HEK293 (cell line): Measurements from ENCODE around the gene AURKB.

ENCODE experiments used
- ATF2 ChIP-seq: fragments of 450-650 bp; formaldehyde crosslinking; IDR thresholded peaks from 2 replicates; pipeline ENCODE4 v1.5.1; 2016; ENCODE audit warnings: missing biosample characterization, missing genetic modification characterization, low read depth
- KLF17 ChIP-seq: fragments of 450-650 bp; formaldehyde crosslinking; IDR thresholded peaks from 2 replicates; pipeline ENCODE4 v1.5.1; 2016; ENCODE audit warnings: missing biosample characterization, missing genetic modification characterization
- SCRT2 ChIP-seq: fragments of 450-650 bp; formaldehyde crosslinking; IDR thresholded peaks from 2 replicates; pipeline ENCODE4 v1.5.1; 2016; ENCODE audit warnings: missing biosample characterization, missing genetic modification characterization
- SP2 ChIP-seq: fragments of 450-650 bp; formaldehyde crosslinking; IDR thresholded peaks from 2 replicates; pipeline ENCODE4 v1.5.1; 2016; ENCODE audit warnings: missing biosample characterization, missing genetic modification characterization
- ZBTB26 ChIP-seq: fragments of 450-650 bp; formaldehyde crosslinking; optimal IDR thresholded peaks from 2 replicates; pipeline ENCODE3; 2016; ENCODE audit warnings: missing biosample characterization, mild to moderate bottlenecking, missing genetic modification characterization
- ZNF112 ChIP-seq: fragments of 450-650 bp; formaldehyde crosslinking; IDR thresholded peaks from 2 replicates; pipeline ENCODE4 v1.5.0; 2017; ENCODE audit warnings: missing biosample characterization, missing genetic modification characterization
- ZNF121 ChIP-seq: fragments of 450-650 bp; formaldehyde crosslinking; IDR thresholded peaks from 2 replicates; pipeline ENCODE4 v1.5.1; 2016; ENCODE audit warnings: missing biosample characterization, missing genetic modification characterization
- ZNF157 ChIP-seq: fragments of 450-650 bp; formaldehyde crosslinking; IDR thresholded peaks from 2 replicates; pipeline ENCODE4 v1.5.1; 2016; ENCODE audit warnings: missing biosample characterization, missing genetic modification characterization
- ZNF169 ChIP-seq: fragments of 450-650 bp; formaldehyde crosslinking; IDR thresholded peaks from 2 replicates; pipeline ENCODE4 v1.5.1; 2016; ENCODE audit warnings: missing biosample characterization, missing genetic modification characterization
- ZNF19 ChIP-seq: fragments of 450-650 bp; formaldehyde crosslinking; IDR thresholded peaks from 2 replicates; pipeline ENCODE4; 2016; ENCODE audit warnings: missing biosample characterization, missing genetic modification characterization, low read depth
- ZNF354C ChIP-seq: fragments of 450-650 bp; formaldehyde crosslinking; IDR thresholded peaks from 2 replicates; pipeline ENCODE4 v1.5.1; 2016; ENCODE audit warnings: missing biosample characterization, missing genetic modification characterization, low read depth, borderline replicate concordance
- ZNF37A ChIP-seq: fragments of 450-650 bp; IDR thresholded peaks from 2 replicates; pipeline ENCODE4 v1.5.1; 2018; ENCODE audit warnings: missing biosample characterization, missing genetic modification characterization
- ZNF585B ChIP-seq: fragments of 450-650 bp; formaldehyde crosslinking; IDR thresholded peaks from 2 replicates; pipeline ENCODE4 v1.5.1; 2016; ENCODE audit warnings: missing biosample characterization, missing genetic modification characterization
- ZNF610 ChIP-seq: fragments of 450-650 bp; formaldehyde crosslinking; IDR thresholded peaks from 2 replicates; pipeline ENCODE4 v1.5.1; 2016; ENCODE audit warnings: missing biosample characterization, missing genetic modification characterization, borderline replicate concordance
- ZNF654 ChIP-seq: fragments of 450-650 bp; formaldehyde crosslinking; IDR thresholded peaks from 2 replicates; pipeline ENCODE4 v1.5.1; 2016; ENCODE audit warnings: low read depth, missing biosample characterization, missing genetic modification characterization
- ZNF791 ChIP-seq: fragments of 450-650 bp; formaldehyde crosslinking; IDR thresholded peaks from 2 replicates; pipeline ENCODE4 v1.5.1; 2016; ENCODE audit warnings: missing biosample characterization, missing genetic modification characterization
- TF ChIP-seq, protein P1 (sequence below): fragments of 450-650 bp; formaldehyde crosslinking; IDR thresholded peaks from 2 replicates; pipeline ENCODE4 v1.5.1; 2016; ENCODE audit warnings: missing biosample characterization, missing genetic modification characterization
- TF ChIP-seq, protein P2 (sequence below): fragments of 450-650 bp; formaldehyde crosslinking; IDR thresholded peaks from 2 replicates; pipeline ENCODE4 v1.5.1; 2016; ENCODE audit warnings: missing biosample characterization, missing genetic modification characterization
- TF ChIP-seq, protein P3 (sequence below): fragments of 450-650 bp; formaldehyde crosslinking; IDR thresholded peaks from 2 replicates; pipeline ENCODE4 v1.5.1; 2017; ENCODE audit warnings: missing biosample characterization, mild to moderate bottlenecking, missing genetic modification characterization, moderate library complexity
- TF ChIP-seq, protein P4 (sequence below): fragments of 450-650 bp; formaldehyde crosslinking; IDR thresholded peaks from 2 replicates; pipeline ENCODE4 v1.5.1; 2016; ENCODE audit warnings: missing biosample characterization, missing genetic modification characterization, borderline replicate concordance
- TF ChIP-seq, protein P5 (sequence below): fragments of 450-650 bp; formaldehyde crosslinking; IDR thresholded peaks from 2 replicates; pipeline ENCODE4 v1.5.1; 2016; ENCODE audit warnings: missing biosample characterization, missing genetic modification characterization, low read depth

The AURKB gene

DNA sequence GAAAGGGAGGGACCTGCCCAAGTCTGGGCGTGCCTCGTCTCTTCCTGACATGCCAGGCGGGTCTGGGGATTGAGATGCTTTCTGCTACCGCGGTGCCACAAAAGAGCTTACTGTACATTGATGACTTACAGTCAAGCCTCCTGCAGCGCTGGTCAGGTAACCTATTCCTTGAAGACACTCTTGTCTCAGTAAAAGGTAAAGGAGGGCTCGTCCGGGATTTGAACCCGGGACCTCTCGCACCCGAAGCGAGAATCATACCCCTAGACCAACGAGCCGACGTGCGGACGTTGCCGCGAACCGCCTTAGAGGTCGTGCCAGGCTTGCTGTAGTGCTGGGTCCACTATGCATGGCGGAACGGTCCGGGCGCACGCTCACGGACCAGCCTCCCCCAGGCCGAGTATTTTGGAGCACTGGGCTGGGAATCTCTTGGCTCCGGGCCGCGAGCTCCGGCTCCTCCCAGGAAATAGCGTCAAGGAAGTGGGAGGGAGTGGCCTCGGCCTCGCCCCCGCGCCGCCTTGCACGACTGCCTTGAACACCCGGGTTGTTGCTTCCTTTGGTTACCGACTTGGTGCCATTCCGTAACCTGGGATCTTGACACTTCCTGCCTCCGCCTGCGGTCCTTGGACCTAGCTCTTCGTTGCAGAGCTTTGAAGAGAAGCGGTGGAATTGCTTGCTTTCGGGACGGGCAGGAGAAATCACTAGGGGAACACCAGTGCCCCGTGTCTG, 12.4 kb upstream of the AURKB start (continued):
- TF ChIP-seq, protein P1, sequence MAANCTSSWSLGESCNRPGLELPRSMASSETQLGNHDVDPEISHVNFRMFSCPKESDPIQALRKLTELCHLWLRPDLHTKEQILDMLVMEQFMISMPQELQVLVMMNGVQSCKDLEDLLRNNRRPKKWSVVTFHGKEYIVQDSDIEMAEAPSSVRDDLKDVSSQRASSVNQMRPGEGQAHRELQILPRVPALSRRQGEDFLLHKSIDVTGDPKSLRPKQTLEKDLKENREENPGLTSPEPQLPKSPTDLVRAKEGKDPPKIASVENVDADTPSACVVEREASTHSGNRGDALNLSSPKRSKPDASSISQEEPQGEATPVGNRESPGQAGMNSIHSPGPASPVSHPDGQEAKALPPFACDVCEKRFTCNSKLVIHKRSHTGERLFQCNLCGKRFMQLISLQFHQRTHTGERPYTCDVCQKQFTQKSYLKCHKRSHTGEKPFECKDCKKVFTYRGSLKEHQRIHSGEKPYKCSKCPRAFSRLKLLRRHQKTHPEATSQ (tag by site-specific recombination): peak; percentile 84
- TF ChIP-seq, protein P2, sequence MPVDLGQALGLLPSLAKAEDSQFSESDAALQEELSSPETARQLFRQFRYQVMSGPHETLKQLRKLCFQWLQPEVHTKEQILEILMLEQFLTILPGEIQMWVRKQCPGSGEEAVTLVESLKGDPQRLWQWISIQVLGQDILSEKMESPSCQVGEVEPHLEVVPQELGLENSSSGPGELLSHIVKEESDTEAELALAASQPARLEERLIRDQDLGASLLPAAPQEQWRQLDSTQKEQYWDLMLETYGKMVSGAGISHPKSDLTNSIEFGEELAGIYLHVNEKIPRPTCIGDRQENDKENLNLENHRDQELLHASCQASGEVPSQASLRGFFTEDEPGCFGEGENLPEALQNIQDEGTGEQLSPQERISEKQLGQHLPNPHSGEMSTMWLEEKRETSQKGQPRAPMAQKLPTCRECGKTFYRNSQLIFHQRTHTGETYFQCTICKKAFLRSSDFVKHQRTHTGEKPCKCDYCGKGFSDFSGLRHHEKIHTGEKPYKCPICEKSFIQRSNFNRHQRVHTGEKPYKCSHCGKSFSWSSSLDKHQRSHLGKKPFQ: peak; percentile 37; the same call in 1 of the 2 replicates
- TF ChIP-seq ZNF585B (tag by site-specific recombination): no peak
- peak; percentile 81 for TF ChIP-seq ZBTB26 (tag by site-specific recombination)
- TF ChIP-seq ZNF112 (tag by site-specific recombination): no peak
- TF ChIP-seq SCRT2 (tag by site-specific recombination): peak; percentile 86
- no peak for TF ChIP-seq ZNF19 (tag by site-specific recombination)
- TF ChIP-seq ZNF354C (tag by site-specific recombination): no peak
- TF ChIP-seq SP2 (tag by site-specific recombination): peak; percentile 86
- TF ChIP-seq, protein P3, sequence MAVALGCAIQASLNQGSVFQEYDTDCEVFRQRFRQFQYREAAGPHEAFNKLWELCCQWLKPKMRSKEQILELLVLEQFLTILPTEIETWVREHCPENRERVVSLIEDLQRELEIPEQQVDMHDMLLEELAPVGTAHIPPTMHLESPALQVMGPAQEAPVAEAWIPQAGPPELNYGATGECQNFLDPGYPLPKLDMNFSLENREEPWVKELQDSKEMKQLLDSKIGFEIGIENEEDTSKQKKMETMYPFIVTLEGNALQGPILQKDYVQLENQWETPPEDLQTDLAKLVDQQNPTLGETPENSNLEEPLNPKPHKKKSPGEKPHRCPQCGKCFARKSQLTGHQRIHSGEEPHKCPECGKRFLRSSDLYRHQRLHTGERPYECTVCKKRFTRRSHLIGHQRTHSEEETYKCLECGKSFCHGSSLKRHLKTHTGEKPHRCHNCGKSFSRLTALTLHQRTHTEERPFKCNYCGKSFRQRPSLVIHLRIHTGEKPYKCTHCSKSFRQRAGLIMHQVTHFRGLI (tag by site-specific recombination): peak; percentile 43; the same call in 1 of the 2 replicates
- TF ChIP-seq ZNF157 (tag by site-specific recombination): no peak
- TF ChIP-seq ATF2: no peak; the same call in 1 of the 2 replicates
- no peak for TF ChIP-seq ZNF791
- TF ChIP-seq, protein P4, sequence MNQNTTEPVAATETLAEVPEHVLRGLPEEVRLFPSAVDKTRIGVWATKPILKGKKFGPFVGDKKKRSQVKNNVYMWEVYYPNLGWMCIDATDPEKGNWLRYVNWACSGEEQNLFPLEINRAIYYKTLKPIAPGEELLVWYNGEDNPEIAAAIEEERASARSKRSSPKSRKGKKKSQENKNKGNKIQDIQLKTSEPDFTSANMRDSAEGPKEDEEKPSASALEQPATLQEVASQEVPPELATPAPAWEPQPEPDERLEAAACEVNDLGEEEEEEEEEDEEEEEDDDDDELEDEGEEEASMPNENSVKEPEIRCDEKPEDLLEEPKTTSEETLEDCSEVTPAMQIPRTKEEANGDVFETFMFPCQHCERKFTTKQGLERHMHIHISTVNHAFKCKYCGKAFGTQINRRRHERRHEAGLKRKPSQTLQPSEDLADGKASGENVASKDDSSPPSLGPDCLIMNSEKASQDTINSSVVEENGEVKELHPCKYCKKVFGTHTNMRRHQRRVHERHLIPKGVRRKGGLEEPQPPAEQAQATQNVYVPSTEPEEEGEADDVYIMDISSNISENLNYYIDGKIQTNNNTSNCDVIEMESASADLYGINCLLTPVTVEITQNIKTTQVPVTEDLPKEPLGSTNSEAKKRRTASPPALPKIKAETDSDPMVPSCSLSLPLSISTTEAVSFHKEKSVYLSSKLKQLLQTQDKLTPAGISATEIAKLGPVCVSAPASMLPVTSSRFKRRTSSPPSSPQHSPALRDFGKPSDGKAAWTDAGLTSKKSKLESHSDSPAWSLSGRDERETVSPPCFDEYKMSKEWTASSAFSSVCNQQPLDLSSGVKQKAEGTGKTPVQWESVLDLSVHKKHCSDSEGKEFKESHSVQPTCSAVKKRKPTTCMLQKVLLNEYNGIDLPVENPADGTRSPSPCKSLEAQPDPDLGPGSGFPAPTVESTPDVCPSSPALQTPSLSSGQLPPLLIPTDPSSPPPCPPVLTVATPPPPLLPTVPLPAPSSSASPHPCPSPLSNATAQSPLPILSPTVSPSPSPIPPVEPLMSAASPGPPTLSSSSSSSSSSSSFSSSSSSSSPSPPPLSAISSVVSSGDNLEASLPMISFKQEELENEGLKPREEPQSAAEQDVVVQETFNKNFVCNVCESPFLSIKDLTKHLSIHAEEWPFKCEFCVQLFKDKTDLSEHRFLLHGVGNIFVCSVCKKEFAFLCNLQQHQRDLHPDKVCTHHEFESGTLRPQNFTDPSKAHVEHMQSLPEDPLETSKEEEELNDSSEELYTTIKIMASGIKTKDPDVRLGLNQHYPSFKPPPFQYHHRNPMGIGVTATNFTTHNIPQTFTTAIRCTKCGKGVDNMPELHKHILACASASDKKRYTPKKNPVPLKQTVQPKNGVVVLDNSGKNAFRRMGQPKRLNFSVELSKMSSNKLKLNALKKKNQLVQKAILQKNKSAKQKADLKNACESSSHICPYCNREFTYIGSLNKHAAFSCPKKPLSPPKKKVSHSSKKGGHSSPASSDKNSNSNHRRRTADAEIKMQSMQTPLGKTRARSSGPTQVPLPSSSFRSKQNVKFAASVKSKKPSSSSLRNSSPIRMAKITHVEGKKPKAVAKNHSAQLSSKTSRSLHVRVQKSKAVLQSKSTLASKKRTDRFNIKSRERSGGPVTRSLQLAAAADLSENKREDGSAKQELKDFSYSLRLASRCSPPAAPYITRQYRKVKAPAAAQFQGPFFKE: no peak
- no peak for TF ChIP-seq ZNF121 (tag by site-specific recombination)
- peak; percentile 89 for TF ChIP-seq KLF17 (tag by site-specific recombination)
- TF ChIP-seq ZNF654 (tag by site-specific recombination): peak; percentile 13; the same call in 1 of the 2 replicates
- TF ChIP-seq ZNF610: peak; percentile 27; the same call in 1 of the 2 replicates
- no peak for TF ChIP-seq ZNF169
- TF ChIP-seq, protein P5, sequence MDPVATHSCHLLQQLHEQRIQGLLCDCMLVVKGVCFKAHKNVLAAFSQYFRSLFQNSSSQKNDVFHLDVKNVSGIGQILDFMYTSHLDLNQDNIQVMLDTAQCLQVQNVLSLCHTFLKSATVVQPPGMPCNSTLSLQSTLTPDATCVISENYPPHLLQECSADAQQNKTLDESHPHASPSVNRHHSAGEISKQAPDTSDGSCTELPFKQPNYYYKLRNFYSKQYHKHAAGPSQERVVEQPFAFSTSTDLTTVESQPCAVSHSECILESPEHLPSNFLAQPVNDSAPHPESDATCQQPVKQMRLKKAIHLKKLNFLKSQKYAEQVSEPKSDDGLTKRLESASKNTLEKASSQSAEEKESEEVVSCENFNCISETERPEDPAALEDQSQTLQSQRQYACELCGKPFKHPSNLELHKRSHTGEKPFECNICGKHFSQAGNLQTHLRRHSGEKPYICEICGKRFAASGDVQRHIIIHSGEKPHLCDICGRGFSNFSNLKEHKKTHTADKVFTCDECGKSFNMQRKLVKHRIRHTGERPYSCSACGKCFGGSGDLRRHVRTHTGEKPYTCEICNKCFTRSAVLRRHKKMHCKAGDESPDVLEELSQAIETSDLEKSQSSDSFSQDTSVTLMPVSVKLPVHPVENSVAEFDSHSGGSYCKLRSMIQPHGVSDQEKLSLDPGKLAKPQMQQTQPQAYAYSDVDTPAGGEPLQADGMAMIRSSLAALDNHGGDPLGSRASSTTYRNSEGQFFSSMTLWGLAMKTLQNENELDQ (tag by site-specific recombination): no peak
- 0 out of 2 replicates have a peak, but pooled peaks have one; percentile 41 for TF ChIP-seq ZNF37A (tag by site-specific recombination)
